Spleen (tissue), 11 donors: ENCODE results near the gene SLN. TPM values are rescaled to one million over a fixed set of nuclear protein-coding genes. Genes with fewer than 3 reads are reported as not detected.

ENCODE experiments used
- DNase-seq: peaks from one replicate; pipeline ENCODE4 v3.0.0-alpha.2; 2020
- H3K27ac ChIP-seq, 8 donors: fragments of 200-600 bp; sonication (generic) in 7 of 8; 1 replicate in 4 of 8; 2 replicates in 4 of 8; pipeline versions ENCODE4 v1.5.0 to v1.8.0; 2016 to 2021; ENCODE audit warnings: inconsistent platforms in 4 of 8, mild to moderate bottlenecking in 4 of 8, moderate library complexity in 1 of 8
- H3K27me3 ChIP-seq, 7 donors: fragments of 200-600 bp; sonication (generic) in 6 of 7; replicated peaks in 1 of 7; 1 replicate in 4 of 7; 2 replicates in 3 of 7; pipeline versions ENCODE4 v1.5.0 to v1.8.0; 2016 to 2021; ENCODE audit warnings: inconsistent platforms in 3 of 7, mild to moderate bottlenecking in 1 of 7
- H3K36me3 ChIP-seq, 6 donors: fragments of 200-600 bp; sonication (generic) in 5 of 6; 1 replicate in 4 of 6; 2 replicates in 2 of 6; pipeline versions ENCODE4 v1.5.0 to v1.8.0; 2016 to 2021; ENCODE audit warnings: inconsistent platforms in 2 of 6
- H3K4me1 ChIP-seq, 6 donors: fragments of 200-600 bp; sonication (generic) in 5 of 6; 1 replicate in 3 of 6; 2 replicates in 3 of 6; pipeline versions ENCODE4 v1.5.0 to v1.8.0; 2016 to 2021; ENCODE audit warnings: inconsistent platforms in 3 of 6
- H3K4me3 ChIP-seq, 8 donors: fragments of 200-600 bp; sonication (generic) in 7 of 8; 1 replicate in 4 of 8; 2 replicates in 4 of 8; pipeline versions ENCODE4 v1.5.0 to v1.8.0; 2016 to 2021; ENCODE audit warnings: inconsistent platforms in 4 of 8, mild to moderate bottlenecking in 4 of 8, moderate library complexity in 2 of 8
- H3K9me3 ChIP-seq, 8 donors: fragments of 200-600 bp; sonication (generic) in 7 of 8; 1 replicate in 4 of 8; 2 replicates in 4 of 8; pipeline versions ENCODE4 v1.5.0 to v1.8.0; 2016 to 2021; ENCODE audit warnings: inconsistent platforms in 4 of 8
- POLR2A ChIP-seq, 3 donors: fragments of 450-650 bp; IDR thresholded peaks; one replicate each; pipeline ENCODE4 v1.5.1; 2017; ENCODE audit warnings: antibody characterized with exemption in 3 of 3, mild to moderate bottlenecking in 1 of 3
- POLR2AphosphoS5 ChIP-seq, 3 donors: sonication (generic); formaldehyde crosslinking; IDR thresholded peaks; one replicate each; pipeline ENCODE4 v1.5.1; 2017; ENCODE audit warnings: antibody characterized with exemption in 3 of 3
- whole genome bisulfite sequencing, 5 donors: extraction: QIAGEN DNeasy Blood & Tissue Kit in 3 of 5; methylation state at CpG; one replicate each; pipeline versions ENCODE4 v1.1.5 to v1.1.7; 2013 to 2018; 5-methylcytosine and 5-hydroxymethylcytosine counted together
- intact Hi-C: fragments of 100-400 bp; cut with DNase I; formaldehyde crosslinking; loops from one replicate; pipeline ENCODE4 v1.15.0; 2023; ENCODE audit warnings: low total_unique reads
- polyA plus RNA-seq, 3 donors: library from polyadenylated mRNA; stranded (reverse); fragments of 200-250 nt; gene quantifications; one replicate each; pipeline ENCODE4 v1.2.1, GENCODE V29; 2013
- total RNA-seq, 7 donors: library from RNA; depleted of rRNA in 3 of 7; stranded (reverse); fragments of >200 nt in 3 of 7; fragmentation: NEBNext Ultra II Directional in 4 of 7; extraction: Animal tissue kit (Norgen Biotek cat#: 25700) in 4 of 7; gene quantifications; one replicate each; pipeline versions ENCODE4 v1.1.0 to v1.2.1, GENCODE V29; 2016 to 2021
- TF ChIP-seq, protein P1 (sequence below), 11 experiments: fragments of 200-600 bp in 7 of 11; fragments of 450-650 bp in 4 of 11; sonication (generic) in 4 of 11; IDR thresholded peaks in 8 of 11; conservative IDR thresholded peaks in 3 of 11; 1 replicate in 7 of 11; 2 replicates in 4 of 11; pipeline versions ENCODE4 v1.4.0 to v1.8.0; 2016 to 2021; ENCODE audit warnings: antibody characterized with exemption in 11 of 11, inconsistent platforms in 4 of 11, mild to moderate bottlenecking in 1 of 11
- donor health status: healthy with polysubstance abuse.
- donor health status: DM: no; HTN: no; CAD: no; lungs with moderate emphysema.
- donor health status: DM: no; HTN: no; CAD: no.
- donor health status: Bipolar disorder and iron deficiency.
- donor health status: healthy.
- donor health status: DM: no; HTN: no; CAD: no.
- donor health status: DM: yes; HTN: yes; CAD: no.

Gene SLN
- total and polyA plus RNA-seq, 10 donors = 0.09 to 0.86 (median 0.48) TPM; not detected in 6

DNA sequence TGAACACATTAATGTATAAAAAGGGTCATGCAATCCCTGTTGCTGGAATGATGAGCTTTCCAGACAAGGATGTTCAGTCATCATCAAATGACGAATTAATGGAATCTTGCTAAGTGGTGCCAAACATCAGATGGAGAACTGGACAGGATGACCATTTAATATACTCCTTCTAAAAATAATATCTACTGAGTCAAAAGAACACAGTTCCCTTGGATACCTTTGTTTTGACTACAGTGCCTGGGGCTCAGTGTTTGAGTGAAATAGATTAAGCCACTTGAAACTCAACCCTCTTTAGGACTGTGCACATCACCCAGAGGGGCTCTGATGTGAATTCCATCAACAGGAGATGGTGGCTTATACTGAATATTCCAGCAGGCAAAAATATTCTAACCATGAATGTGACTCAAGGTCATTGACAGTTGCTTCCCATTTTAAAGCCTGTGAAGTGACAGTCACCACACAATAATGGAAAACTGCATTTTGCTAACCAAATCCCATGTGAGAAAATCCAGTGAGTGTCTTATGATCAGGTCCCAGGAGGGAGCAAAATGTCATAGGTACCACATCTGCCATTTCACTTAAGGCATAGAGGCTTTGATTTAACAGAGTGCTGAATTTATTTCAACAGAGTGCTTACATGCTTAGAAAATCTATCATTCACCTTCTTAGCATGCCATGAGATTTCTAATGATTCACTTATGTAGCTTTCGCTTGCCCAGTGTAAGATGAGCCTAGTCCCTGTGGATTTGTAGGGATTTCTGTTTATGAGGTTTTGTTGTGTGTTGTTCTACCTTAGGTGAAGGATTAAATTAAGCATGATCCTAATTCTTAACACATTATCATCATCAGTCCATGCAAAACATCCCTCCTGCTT, 41.3 kb upstream of the SLN start:
- no peaks in the 10 kb centered on the region for H3K36me3 ChIP-seq
- no peak for DNase-seq
- H3K4me3 ChIP-seq = no peak overlapping the region
- no peak overlapping the region for H3K27ac ChIP-seq
- peaks cover 0 to 13% (median 0%) of the 10 kb centered on the region in 7 donors for H3K27me3 ChIP-seq
- H3K4me1 ChIP-seq = no peaks in the 10 kb centered on the region
- TF ChIP-seq, protein P1, sequence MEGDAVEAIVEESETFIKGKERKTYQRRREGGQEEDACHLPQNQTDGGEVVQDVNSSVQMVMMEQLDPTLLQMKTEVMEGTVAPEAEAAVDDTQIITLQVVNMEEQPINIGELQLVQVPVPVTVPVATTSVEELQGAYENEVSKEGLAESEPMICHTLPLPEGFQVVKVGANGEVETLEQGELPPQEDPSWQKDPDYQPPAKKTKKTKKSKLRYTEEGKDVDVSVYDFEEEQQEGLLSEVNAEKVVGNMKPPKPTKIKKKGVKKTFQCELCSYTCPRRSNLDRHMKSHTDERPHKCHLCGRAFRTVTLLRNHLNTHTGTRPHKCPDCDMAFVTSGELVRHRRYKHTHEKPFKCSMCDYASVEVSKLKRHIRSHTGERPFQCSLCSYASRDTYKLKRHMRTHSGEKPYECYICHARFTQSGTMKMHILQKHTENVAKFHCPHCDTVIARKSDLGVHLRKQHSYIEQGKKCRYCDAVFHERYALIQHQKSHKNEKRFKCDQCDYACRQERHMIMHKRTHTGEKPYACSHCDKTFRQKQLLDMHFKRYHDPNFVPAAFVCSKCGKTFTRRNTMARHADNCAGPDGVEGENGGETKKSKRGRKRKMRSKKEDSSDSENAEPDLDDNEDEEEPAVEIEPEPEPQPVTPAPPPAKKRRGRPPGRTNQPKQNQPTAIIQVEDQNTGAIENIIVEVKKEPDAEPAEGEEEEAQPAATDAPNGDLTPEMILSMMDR (IDR thresholded peaks at IDR 0.05 in 8 of 11, conservative IDR thresholded peaks at IDR 0.05 in 3 of 11) = no peak
- no peak for TF ChIP-seq POLR2A (IDR thresholded peaks at IDR 0.05)
- no peak for TF ChIP-seq POLR2AphosphoS5 (IDR thresholded peaks at IDR 0.05)
- intact Hi-C loops = no loop called here
- 39 to 84% (median 48%) methylated on average over 2 of the region's 2 CpGs for WGBS, 5 donors
- H3K9me3 ChIP-seq = no peaks in the 10 kb centered on the region

DNA sequence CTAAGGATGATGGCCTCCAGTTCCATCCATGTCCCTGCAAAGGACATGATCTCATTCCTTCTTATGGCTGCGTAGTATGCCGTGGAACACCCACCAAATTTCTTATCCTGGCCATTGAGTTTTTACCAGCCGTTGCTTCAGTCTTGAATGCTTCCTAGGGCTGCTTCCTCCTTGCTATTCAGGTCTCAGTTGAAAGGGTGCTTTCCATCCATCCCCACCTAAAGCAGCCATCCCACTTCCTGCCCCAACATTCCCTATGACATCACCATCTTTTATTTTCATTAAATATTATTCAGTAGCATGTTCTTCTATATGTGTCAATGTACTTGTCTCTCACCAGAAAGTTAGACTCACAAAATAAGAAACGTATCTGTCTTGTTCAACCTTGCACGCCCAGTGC, 40.7 kb upstream of the SLN start:
- Histone ChIP-seq H3K4me1 (no peaks in the 10 kb centered on the region), H3K36me3 (no peaks in the 10 kb centered on the region), H3K9me3 (no peaks in the 10 kb centered on the region), H3K27ac (no peak overlapping the region), H3K4me3 (no peak overlapping the region), H3K27me3 (peaks cover 0 to 6% (median 0%) of the 10 kb centered on the region in 7 donors)
- WGBS, 5 donors = 64 to 82% (median 70%) methylated on average over 5 of the region's 5 CpGs
- DNase-seq = no peak
- intact Hi-C loops = no loop called here
- TF ChIP-seq POLR2A (IDR thresholded peaks at IDR 0.05) (no peak), POLR2AphosphoS5 (IDR thresholded peaks at IDR 0.05) (no peak)
- TF ChIP-seq, protein P1 (IDR thresholded peaks at IDR 0.05 in 8 of 11, conservative IDR thresholded peaks at IDR 0.05 in 3 of 11) = no peak

DNA sequence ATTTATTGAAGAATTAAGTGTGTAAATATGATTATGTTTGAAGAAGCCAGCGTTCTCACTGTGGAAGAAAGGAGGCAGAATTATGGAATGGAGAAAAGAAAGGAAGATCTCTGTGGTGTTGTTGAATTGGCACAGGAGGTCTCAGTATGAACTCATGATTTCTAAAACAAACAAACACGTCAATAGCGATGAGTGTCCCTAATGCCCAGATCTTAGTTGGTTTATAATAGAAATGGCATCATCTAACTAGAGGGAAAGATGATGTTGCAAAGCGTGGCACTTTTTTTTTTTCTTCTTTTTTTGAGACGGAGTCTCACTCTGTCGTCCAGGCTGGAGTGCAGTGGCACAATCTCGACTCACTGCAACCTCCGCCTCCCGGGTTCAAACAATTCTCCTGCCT, 39.2 kb upstream of the SLN start:
- peaks cover 0 to 5% (median 0%) of the 10 kb centered on the region in 7 donors for H3K27me3 ChIP-seq
- no peaks in the 10 kb centered on the region for H3K9me3 ChIP-seq
- TF ChIP-seq POLR2A (IDR thresholded peaks at IDR 0.05) = no peak
- no peak for TF ChIP-seq POLR2AphosphoS5 (IDR thresholded peaks at IDR 0.05)
- TF ChIP-seq, protein P1 (IDR thresholded peaks at IDR 0.05 in 8 of 11, conservative IDR thresholded peaks at IDR 0.05 in 3 of 11) = no peak
- no peaks in the 10 kb centered on the region for H3K4me1 ChIP-seq
- intact Hi-C loops = no loop called here
- H3K27ac ChIP-seq = no peak overlapping the region
- no peak for DNase-seq
- H3K36me3 ChIP-seq = no peaks in the 10 kb centered on the region
- H3K4me3 ChIP-seq = no peak overlapping the region
- WGBS, 5 donors = 82 to 93% (median 89%) methylated on average over 9 of the region's 9 CpGs

DNA sequence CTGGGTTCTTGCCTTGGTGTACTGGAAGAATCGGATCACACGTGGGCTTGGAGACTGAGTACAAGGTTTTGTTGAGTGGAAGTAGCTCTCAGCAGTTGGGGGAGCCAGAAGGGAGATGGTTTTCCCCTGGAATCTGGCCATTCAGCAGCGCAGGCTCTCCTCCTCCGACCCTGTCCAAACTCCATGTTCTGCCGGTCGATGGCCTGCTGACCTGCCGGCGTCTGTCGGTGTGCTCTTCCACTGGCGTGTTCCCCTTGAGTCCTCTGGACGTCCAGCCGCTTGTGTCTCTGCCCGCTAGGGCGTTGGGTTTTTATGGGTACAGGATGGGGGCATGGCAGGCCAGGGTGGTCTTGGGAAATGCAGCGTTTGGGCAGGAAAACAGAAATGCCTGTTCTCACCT, 38.5 kb upstream of the SLN start:
- H3K4me3 ChIP-seq = no peak overlapping the region
- peaks cover 0 to 5% (median 0%) of the 10 kb centered on the region in 7 donors for H3K27me3 ChIP-seq
- intact Hi-C loops = no loop called here
- TF ChIP-seq POLR2AphosphoS5 (IDR thresholded peaks at IDR 0.05) (no peak), POLR2A (IDR thresholded peaks at IDR 0.05) (no peak)
- TF ChIP-seq, protein P1 (IDR thresholded peaks at IDR 0.05 in 8 of 11, conservative IDR thresholded peaks at IDR 0.05 in 3 of 11) = no peak
- peak; percentile 58 for DNase-seq
- 83 to 94% (median 88%) methylated on average over 13 to 15 of the region's 15 CpGs for WGBS, 5 donors
- H3K4me1 ChIP-seq = no peaks in the 10 kb centered on the region
- H3K27ac ChIP-seq = no peak overlapping the region
- H3K36me3 ChIP-seq = no peaks in the 10 kb centered on the region
- no peaks in the 10 kb centered on the region for H3K9me3 ChIP-seq
